Upper lobe of right lung (tissue), 1 donor: ENCODE measurements around the gene TEX11. TPM values are rescaled to one million over a fixed set of nuclear protein-coding genes. Genes with fewer than 3 reads are reported as not detected.
"Not testable (repeated sequence)": the region's sequence is repeated elsewhere in the genome, so short reads cannot be mapped to it uniquely, and the experiment has no call there.

Source experiments
- ATAC-seq: fragments of 200-7000 bp; cut with Tn5 transposase; one replicate; pipeline ENCODE4 v1.9.1; 2020; ENCODE audit warnings: mild to moderate bottlenecking, moderate library complexity
- DNase-seq: peaks from one replicate; pipeline ENCODE4 v3.0.0-alpha.2; 2020
- H3K27ac ChIP-seq: fragments of 200-600 bp; one replicate; pipeline ENCODE4 v1.8.0; 2022
- H3K27me3 ChIP-seq: fragments of 200-600 bp; one replicate; pipeline ENCODE4 v1.8.0; 2022; ENCODE audit warnings: mild to moderate bottlenecking
- H3K36me3 ChIP-seq: fragments of 200-600 bp; one replicate; pipeline ENCODE4 v1.8.0; 2022
- H3K4me1 ChIP-seq: fragments of 200-600 bp; one replicate; pipeline ENCODE4 v1.8.0; 2022
- H3K4me3 ChIP-seq: fragments of 200-600 bp; one replicate; pipeline ENCODE4 v1.8.0; 2022; ENCODE audit warnings: mild to moderate bottlenecking
- H3K9me3 ChIP-seq: fragments of 200-600 bp; one replicate; pipeline ENCODE4 v1.8.0; 2022
- intact Hi-C: fragments of 100-400 bp; cut with DNase I; formaldehyde crosslinking; loops from one replicate; pipeline ENCODE4 v1.11.0; 2022
- total RNA-seq: library from RNA; stranded (reverse); fragmentation: NEBNext Ultra II Directional; extraction: Animal tissue kit (Norgen Biotek cat#: 25700); gene quantifications from one replicate; pipeline ENCODE4 v1.2.1, GENCODE V29; 2021
- TF ChIP-seq, protein P1 (sequence below): fragments of 200-600 bp; IDR thresholded peaks from one replicate; pipeline ENCODE4 v1.8.0; 2022; ENCODE audit warnings: antibody characterized with exemption
- donor health status: DM: no; HTN: yes; CAD: no; lungs with severe emphysema.

The TEX11 gene
- total RNA-seq, 1 donor from 2014 or later: not detected

DNA sequence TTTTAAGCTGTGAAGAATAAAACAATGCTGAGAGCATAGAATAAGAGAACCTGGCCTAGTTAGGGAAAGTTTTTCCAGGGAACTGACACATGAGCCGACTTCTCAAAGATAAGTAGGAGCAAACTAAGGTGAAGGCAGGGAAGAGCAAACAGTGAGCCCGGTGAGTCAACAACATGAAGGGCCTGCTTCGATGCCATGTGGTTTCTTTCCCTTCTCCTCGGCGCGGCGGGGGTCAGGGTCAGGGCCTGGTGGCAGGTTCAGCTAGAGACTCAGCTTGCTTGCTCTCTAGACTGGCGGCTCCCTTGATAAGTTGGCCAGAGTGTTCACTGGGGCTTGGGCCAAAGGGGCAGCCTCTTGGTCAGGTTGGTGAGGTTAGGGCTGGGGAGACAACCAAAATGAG, 382.8 kb downstream of the TEX11 start:
- ATAC-seq: peak; percentile 99

DNA sequence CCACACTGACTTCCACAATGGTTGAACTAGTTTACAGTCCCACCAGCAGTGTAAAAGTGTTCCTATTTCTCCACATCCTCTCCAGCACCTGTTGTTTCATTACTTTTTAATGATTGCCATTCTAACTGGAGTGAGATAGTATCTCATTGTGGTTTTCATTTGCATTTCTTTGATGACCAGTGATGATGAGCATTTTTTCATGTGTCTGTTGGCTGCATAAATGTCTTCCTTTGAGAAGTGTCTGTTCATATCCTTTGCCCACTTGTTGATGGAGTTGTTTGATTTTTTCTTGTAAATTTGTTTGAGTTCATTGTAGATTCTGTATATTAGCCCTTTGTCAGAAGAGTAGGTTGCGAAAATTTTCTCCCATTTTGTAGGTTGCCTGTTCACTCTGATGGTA, 392.8 kb downstream of the TEX11 start:
- H3K4me1 ChIP-seq, H3K9me3 ChIP-seq, H3K27me3 ChIP-seq, DNase-seq, H3K36me3 ChIP-seq, H3K4me3 ChIP-seq, intact Hi-C loops, ATAC-seq, H3K27ac ChIP-seq: not testable (repeated sequence)

More for the DNA sequence above, 382.8 kb downstream of the TEX11 start:
- intact Hi-C loops: no loop called here
- DNase-seq: peak; percentile 87
- Histone ChIP-seq H3K36me3 (no peaks in the 10 kb centered on the region), H3K4me3 (no peak overlapping the region), H3K27ac (no peak overlapping the region), H3K9me3 (no peaks in the 10 kb centered on the region), H3K4me1 (no peaks in the 10 kb centered on the region), H3K27me3 (no peaks in the 10 kb centered on the region)
- TF ChIP-seq, protein P1, sequence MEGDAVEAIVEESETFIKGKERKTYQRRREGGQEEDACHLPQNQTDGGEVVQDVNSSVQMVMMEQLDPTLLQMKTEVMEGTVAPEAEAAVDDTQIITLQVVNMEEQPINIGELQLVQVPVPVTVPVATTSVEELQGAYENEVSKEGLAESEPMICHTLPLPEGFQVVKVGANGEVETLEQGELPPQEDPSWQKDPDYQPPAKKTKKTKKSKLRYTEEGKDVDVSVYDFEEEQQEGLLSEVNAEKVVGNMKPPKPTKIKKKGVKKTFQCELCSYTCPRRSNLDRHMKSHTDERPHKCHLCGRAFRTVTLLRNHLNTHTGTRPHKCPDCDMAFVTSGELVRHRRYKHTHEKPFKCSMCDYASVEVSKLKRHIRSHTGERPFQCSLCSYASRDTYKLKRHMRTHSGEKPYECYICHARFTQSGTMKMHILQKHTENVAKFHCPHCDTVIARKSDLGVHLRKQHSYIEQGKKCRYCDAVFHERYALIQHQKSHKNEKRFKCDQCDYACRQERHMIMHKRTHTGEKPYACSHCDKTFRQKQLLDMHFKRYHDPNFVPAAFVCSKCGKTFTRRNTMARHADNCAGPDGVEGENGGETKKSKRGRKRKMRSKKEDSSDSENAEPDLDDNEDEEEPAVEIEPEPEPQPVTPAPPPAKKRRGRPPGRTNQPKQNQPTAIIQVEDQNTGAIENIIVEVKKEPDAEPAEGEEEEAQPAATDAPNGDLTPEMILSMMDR: no peak

DNA sequence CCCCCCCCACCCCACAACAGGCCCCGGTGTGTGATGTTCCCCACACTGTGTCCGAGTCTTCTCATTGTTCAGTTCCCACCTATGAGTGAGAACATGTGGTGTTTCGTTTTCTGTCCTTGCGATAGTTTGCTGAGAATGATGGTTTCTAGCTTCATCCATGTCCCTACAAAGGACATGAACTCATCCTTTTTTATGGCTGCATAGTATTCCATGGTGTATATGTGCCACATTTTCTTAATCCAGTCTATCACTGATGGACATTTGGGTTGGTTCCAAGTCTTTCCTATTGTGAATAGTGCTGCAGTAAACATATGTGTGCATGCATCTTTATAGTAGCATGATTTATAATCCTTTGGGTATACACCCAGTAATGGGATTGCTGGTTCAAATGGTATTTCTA, 393.2 kb downstream of the TEX11 start:
- H3K9me3 ChIP-seq, H3K4me1 ChIP-seq, H3K27ac ChIP-seq, intact Hi-C loops, H3K27me3 ChIP-seq, H3K36me3 ChIP-seq, H3K4me3 ChIP-seq, DNase-seq, ATAC-seq: not testable (repeated sequence)

DNA sequence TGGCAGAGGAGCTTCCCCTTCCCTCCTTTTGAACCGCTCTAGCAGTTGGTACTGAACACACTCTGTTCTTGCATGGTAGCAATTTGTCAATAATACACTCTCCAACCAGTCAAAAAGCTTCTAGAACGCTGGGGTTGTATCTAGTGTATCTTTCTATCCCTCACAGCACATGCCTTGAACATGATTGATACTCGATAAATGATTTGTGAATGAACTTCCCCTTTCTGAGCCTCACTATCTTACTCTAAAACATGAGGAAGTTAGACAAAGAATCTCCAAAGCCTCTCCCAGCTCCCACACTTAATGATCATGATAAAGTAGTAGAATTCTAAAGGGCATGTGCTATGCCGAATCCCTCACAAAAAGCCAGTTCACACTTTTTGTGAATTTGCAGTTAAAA, 399.4 kb downstream of the TEX11 start:
- Histone ChIP-seq H3K9me3 (no peaks in the 10 kb centered on the region), H3K4me1 (no peaks in the 10 kb centered on the region), H3K27me3 (no peaks in the 10 kb centered on the region), H3K36me3 (no peaks in the 10 kb centered on the region), H3K4me3 (no peak overlapping the region), H3K27ac (no peak overlapping the region)
- TF ChIP-seq, protein P1: no peak
- ATAC-seq (no peak), DNase-seq (no peak)
- intact Hi-C loops: no loop called here

DNA sequence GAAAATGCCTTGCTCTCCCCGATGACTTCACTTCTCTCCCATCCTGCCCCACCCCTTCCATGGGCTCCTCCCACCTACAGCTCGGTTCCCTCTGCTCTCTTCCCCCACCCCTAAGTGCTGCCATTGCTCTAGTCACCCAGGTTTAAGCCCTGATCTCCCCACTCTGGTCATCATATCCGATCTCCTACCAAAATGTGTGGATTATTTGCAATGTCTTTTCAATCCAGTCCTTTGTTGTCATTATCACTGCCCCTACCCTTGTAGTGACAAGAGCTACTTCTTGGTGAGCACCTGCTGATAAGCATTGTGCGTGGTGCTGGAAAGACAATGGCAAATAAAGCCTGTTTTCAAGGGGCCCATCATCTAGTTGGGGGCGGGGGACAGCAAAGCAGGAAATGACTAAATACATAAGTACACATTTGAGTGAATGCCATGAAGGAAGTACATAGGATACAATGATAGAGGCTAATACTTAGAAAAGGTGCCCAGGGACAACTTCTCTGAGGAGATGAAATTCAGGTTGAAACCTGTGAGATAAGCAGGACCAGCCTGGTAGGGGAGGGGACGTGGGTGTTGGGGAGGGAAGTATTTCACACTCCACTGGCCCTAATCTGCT, 400.1 kb downstream of the TEX11 start:
- TF ChIP-seq, protein P1: no peak
- DNase-seq (no peak), ATAC-seq (no peak)
- Histone ChIP-seq H3K27me3 (no peaks in the 10 kb centered on the region), H3K4me3 (no peak overlapping the region), H3K36me3 (no peaks in the 10 kb centered on the region), H3K4me1 (no peaks in the 10 kb centered on the region), H3K9me3 (no peaks in the 10 kb centered on the region), H3K27ac (no peak overlapping the region)
- intact Hi-C loops: no loop called here

DNA sequence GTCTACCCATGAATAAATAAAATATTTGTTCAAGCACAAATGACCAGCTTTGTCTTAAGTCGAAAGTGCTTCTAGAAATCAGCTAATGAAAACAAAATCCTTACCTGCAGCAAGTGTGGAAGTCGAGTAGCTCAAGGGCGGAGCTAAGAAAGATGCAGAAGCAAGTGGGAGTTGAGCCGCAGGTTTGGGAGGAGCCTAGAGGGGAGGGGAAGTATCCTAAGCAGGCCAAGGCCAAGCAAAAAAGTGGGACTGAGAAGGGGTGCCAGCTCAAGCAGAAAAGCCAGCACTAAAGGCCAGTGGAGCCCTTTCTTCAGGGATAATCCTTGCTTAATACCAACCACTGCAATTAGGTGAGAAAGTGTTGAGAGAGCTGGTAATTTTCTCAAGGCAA, 403.1 kb downstream of the TEX11 start:
- no peak for ATAC-seq
- TF ChIP-seq, protein P1: no peak
- intact Hi-C loops: no loop called here
- no peaks in the 10 kb centered on the region for H3K36me3 ChIP-seq
- no peak overlapping the region for H3K27ac ChIP-seq
- DNase-seq: no peak
- no peaks in the 10 kb centered on the region for H3K9me3 ChIP-seq
- no peaks in the 10 kb centered on the region for H3K27me3 ChIP-seq
- no peaks in the 10 kb centered on the region for H3K4me1 ChIP-seq
- no peak overlapping the region for H3K4me3 ChIP-seq
